Panc1 (cell line): ENCODE results near the gene EMC9. TPM values are rescaled to one million over a fixed set of nuclear protein-coding genes. Genes with fewer than 3 reads are reported as not detected.

Experiments used
- ATAC-seq: fragments of 200-7000 bp; cut with Tn5 transposase; 2 replicates; pipeline ENCODE4 v1.9.1; 2020; ENCODE audit warnings: mild to moderate bottlenecking, moderate library complexity
- BruUV-seq: library from RNA; stranded (reverse); fragments of 400-500 nt; replicated peaks from 2 replicates; lab custom pipeline; 2021; lab: Mats Ljungman, UMichigan
- CTCF ChIA-PET: fragments of 300-600 bp; sonication (Branson Sonifier 250); formaldehyde crosslinking; loops from one replicate; lab custom pipeline; 2022; ENCODE audit warnings: antibody characterized with exemption; lab: Charles Lee
- POLR2A ChIA-PET: fragments of 300-600 bp; sonication (Branson Sonifier 250); formaldehyde crosslinking; loops from one replicate; lab custom pipeline; 2022; ENCODE audit warnings: antibody characterized with exemption; lab: Charles Lee
- DNase-seq: peaks from one replicate; pipeline ENCODE4 v3.0.0-alpha.2; 2010; ENCODE audit warnings: low read depth, low spot score
- H3K27ac ChIP-seq: 2 replicates; pipeline ENCODE4 v1.5.1; 2011; ENCODE audit warnings: mild to moderate bottlenecking, low read length, inconsistent platforms
- H3K27me3 ChIP-seq: fragments of 200-500 bp; sonication (Bioruptor generic); 2 replicates; pipeline ENCODE4 v1.6.0; 2014; ENCODE audit warnings: low read length, inconsistent platforms; ENCODE audit not compliant: control insufficient read depth, insufficient read depth
- H3K36me3 ChIP-seq: fragments of 200-500 bp; sonication (Bioruptor generic); 2 replicates; pipeline ENCODE4 v1.5.1; 2014; ENCODE audit warnings: inconsistent platforms, mild to moderate bottlenecking, low read length, moderate library complexity; ENCODE audit not compliant: control insufficient read depth, insufficient read depth
- H3K4me1 ChIP-seq: 2 replicates; pipeline ENCODE4 v1.5.1; 2011; ENCODE audit warnings: inconsistent platforms, mild to moderate bottlenecking, low read length, moderate library complexity; ENCODE audit not compliant: control insufficient read depth, insufficient read depth
- H3K4me3 ChIP-seq, 2 experiments: 2 replicates each; pipeline ENCODE4 v1.5.1; 2011 to 2012; ENCODE audit warnings: low read depth in 2 of 2, low read length in 2 of 2, mild to moderate bottlenecking in 2 of 2, inconsistent platforms in 1 of 2, moderate library complexity in 1 of 2
- H3K9me3 ChIP-seq: fragments of 200-500 bp; sonication (Bioruptor generic); 2 replicates; pipeline ENCODE4 v1.5.1; 2014; ENCODE audit warnings: low read depth, mild to moderate bottlenecking, inconsistent platforms, low read length, moderate library complexity; ENCODE audit not compliant: control insufficient read depth, insufficient read depth
- CTCF ChIP-seq: fragments of 450-650 bp; IDR thresholded peaks from 2 replicates; pipeline ENCODE4 v1.5.1; 2017; ENCODE audit warnings: mild to moderate bottlenecking
- POLR2AphosphoS5 ChIP-seq: IDR thresholded peaks from 2 replicates; pipeline ENCODE4 v1.6.1; 2012; ENCODE audit warnings: mild to moderate bottlenecking, low read depth, low read length, moderate library complexity
- REST ChIP-seq, 2 experiments: IDR thresholded peaks; 2 replicates each; pipeline ENCODE4 v1.6.1; 2011 to 2012; ENCODE audit warnings: low read depth in 2 of 2, control low read depth in 1 of 2, low read length in 1 of 2, mild to moderate bottlenecking in 1 of 2, moderate library complexity in 1 of 2; ENCODE audit not compliant: insufficient read depth in 1 of 2
- SIN3A ChIP-seq: IDR thresholded peaks from 2 replicates; pipeline ENCODE4 v1.6.1; 2012; ENCODE audit warnings: low read depth, mild to moderate bottlenecking, low read length, moderate library complexity, borderline replicate concordance; ENCODE audit not compliant: insufficient read depth
- TCF7L2 ChIP-seq: IDR thresholded peaks from 2 replicates; pipeline ENCODE4 v1.6.1; 2011; ENCODE audit warnings: mild to moderate bottlenecking, low read depth, low read length, inconsistent platforms
- in situ Hi-C: cut with HindIII; loops from 2 replicates; pipeline ENCODE4 v1.10.0; 2016; ENCODE audit warnings: low sequenced_read_pairs, low pct_unique_long_range_greater_than_20kb
- intact Hi-C: fragments of 100-400 bp; cut with micrococcal nuclease; formaldehyde crosslinking; loops from one replicate; pipeline ENCODE4 v1.10.0; 2022; ENCODE audit not compliant: unreplicated experiment
- total RNA-seq: library from RNA; stranded (reverse); gene quantifications from one replicate; pipeline ENCODE4 v1.2.1, GENCODE V29; 2021; ENCODE audit not compliant: unreplicated experiment

Gene EMC9
- total RNA-seq, 1 experiment from 2014 or later = 42.5 TPM

GRCh38 chr14:24130717-24131548, 10.5 kb downstream of the EMC9 start:
- intact Hi-C loops (no loop called here), in situ Hi-C loops (no loop called here)
- ChIA-PET POLR2A (no interaction called here), CTCF (no interaction called here)
- no peak for TF ChIP-seq POLR2AphosphoS5
- H3K9me3 ChIP-seq = no peaks in the 10 kb centered on the region
- peaks cover 6% of the 10 kb centered on the region for H3K4me1 ChIP-seq
- H3K4me3 ChIP-seq = no peak overlapping the region
- H3K27ac ChIP-seq = no peak overlapping the region
- H3K27me3 ChIP-seq = no peaks in the 10 kb centered on the region
- DNase-seq (no peak), ATAC-seq (no peak)
- BruUV-seq = no TSS peak
- no peaks in the 10 kb centered on the region for H3K36me3 ChIP-seq

- no peak within 1 kb of the TSS for H3K27ac ChIP-seq
- no peaks in the 10 kb centered on the region for H3K9me3 ChIP-seq
- BruUV-seq = no TSS peak
- H3K27me3 ChIP-seq = no peaks in the 10 kb centered on the region
- POLR2A ChIA-PET = no interaction called here
- no peak for ATAC-seq
- no peak for DNase-seq
- H3K4me3 ChIP-seq = no peak within 1 kb of the TSS
- H3K4me1 ChIP-seq = peaks cover 5% of the 10 kb centered on the region
- in situ Hi-C loops = no loop called here
- CTCF ChIA-PET = no interaction called here
- no peaks in the 10 kb centered on the region for H3K36me3 ChIP-seq
- intact Hi-C loops = no loop called here
- TF ChIP-seq CTCF (no peak), SIN3A (no peak), TCF7L2 (no peak), REST (IDR thresholded peaks at IDR 0.05; ENCODE audit: insufficient read depth in 1 of 2, low read depth in 2 of 2, low read length in 1 of 2) (no peak), POLR2AphosphoS5 (no peak)
Observed at GRCh38 chr14:24130380-24130716, 11.0 kb downstream of the EMC9 start, which contains the start of gene FITM1. Gene FITM1, plus strand, starts transcription at chr14:24130659. Its CDS starts 905 bp downstream, at chr14:24131564.

- ChIA-PET CTCF (no interaction called here), POLR2A (no interaction called here)
- no peak for ATAC-seq
Observed at GRCh38 chr14:24129410-24129998, 11.9 kb downstream of the EMC9 start.

More at GRCh38 chr14:24129410-24129998, 11.9 kb downstream of the EMC9 start:
- no peaks in the 10 kb centered on the region for H3K27me3 ChIP-seq
- H3K9me3 ChIP-seq = no peaks in the 10 kb centered on the region
- H3K4me3 ChIP-seq = no peak overlapping the region
- H3K4me1 ChIP-seq = no peaks in the 10 kb centered on the region
- H3K27ac ChIP-seq = no peak overlapping the region
- H3K36me3 ChIP-seq = no peaks in the 10 kb centered on the region
- BruUV-seq = no TSS peak
- intact Hi-C loops (no loop called here), in situ Hi-C loops (no loop called here)
- DNase-seq = no peak
- no peak for TF ChIP-seq SIN3A
